Spleen (tissue), 7 donors: Measurements from ENCODE around the gene PTGDR2.

ENCODE experiments used
- POLR2A ChIP-seq, 3 donors: fragments of 450-650 bp; IDR thresholded peaks; one replicate each; pipeline ENCODE4 v1.5.1; 2017; ENCODE audit warnings: antibody characterized with exemption in 3 of 3, mild to moderate bottlenecking in 1 of 3
- POLR2AphosphoS5 ChIP-seq, 3 donors: sonication (generic); formaldehyde crosslinking; IDR thresholded peaks; one replicate each; pipeline ENCODE4 v1.5.1; 2017; ENCODE audit warnings: antibody characterized with exemption in 3 of 3
- TF ChIP-seq, protein P1 (sequence below), 11 experiments: fragments of 200-600 bp in 7 of 11; fragments of 450-650 bp in 4 of 11; sonication (generic) in 4 of 11; IDR thresholded peaks in 8 of 11; conservative IDR thresholded peaks in 3 of 11; 1 replicate in 7 of 11; 2 replicates in 4 of 11; pipeline versions ENCODE4 v1.4.0 to v1.8.0; 2016 to 2021; ENCODE audit warnings: antibody characterized with exemption in 11 of 11, inconsistent platforms in 4 of 11, mild to moderate bottlenecking in 1 of 11
- donor health status: DM: no; HTN: no; CAD: no; lungs with moderate emphysema.
- donor health status: DM: no; HTN: no; CAD: no.
- donor health status: DM: no; HTN: no; CAD: no.

DNA sequence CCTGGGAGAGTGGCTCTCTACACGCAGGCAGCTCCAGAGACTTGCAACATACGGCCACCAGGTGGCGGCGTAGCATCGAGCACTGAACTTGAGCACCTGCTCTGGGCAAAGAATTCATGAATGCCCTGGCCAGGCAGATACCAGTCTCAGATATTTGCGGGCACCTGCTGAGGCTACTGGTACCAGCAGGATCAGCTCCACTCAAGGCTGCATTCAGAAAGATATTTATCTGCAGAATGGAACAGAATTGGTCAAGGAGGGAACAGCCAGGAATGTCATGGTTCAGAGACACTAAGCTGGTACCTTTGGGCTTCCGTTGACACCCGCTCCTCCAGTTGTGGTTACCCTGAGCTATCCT lies 24.6 kb downstream of the PTGDR2 start:
- TF ChIP-seq, protein P1, sequence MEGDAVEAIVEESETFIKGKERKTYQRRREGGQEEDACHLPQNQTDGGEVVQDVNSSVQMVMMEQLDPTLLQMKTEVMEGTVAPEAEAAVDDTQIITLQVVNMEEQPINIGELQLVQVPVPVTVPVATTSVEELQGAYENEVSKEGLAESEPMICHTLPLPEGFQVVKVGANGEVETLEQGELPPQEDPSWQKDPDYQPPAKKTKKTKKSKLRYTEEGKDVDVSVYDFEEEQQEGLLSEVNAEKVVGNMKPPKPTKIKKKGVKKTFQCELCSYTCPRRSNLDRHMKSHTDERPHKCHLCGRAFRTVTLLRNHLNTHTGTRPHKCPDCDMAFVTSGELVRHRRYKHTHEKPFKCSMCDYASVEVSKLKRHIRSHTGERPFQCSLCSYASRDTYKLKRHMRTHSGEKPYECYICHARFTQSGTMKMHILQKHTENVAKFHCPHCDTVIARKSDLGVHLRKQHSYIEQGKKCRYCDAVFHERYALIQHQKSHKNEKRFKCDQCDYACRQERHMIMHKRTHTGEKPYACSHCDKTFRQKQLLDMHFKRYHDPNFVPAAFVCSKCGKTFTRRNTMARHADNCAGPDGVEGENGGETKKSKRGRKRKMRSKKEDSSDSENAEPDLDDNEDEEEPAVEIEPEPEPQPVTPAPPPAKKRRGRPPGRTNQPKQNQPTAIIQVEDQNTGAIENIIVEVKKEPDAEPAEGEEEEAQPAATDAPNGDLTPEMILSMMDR (IDR thresholded peaks at IDR 0.05 in 8 of 11, conservative IDR thresholded peaks at IDR 0.05 in 3 of 11) = peak; percentile 81 to 96 (median 90)
- TF ChIP-seq POLR2AphosphoS5 (IDR thresholded peaks at IDR 0.05) (no peak), POLR2A (IDR thresholded peaks at IDR 0.05) (no peak)
